GDM1 (cell line): ENCODE measurements around the gene CPXM2.

Experiments
- DNase-seq: peaks from one replicate; lab custom pipeline; 2025; lab: John Stamatoyannopoulos, UW

CPXM2 gene

GRCh38 chr10:123798856-123799255, 92.8 kb downstream of the CPXM2 start:
- DNase-seq = no peak

- DNase-seq = no peak
Observed at GRCh38 chr10:123797813-123798212, 93.8 kb downstream of the CPXM2 start.

GRCh38 chr10:123796736-123797135, 94.9 kb downstream of the CPXM2 start:
- DNase-seq = no peak

- DNase-seq = no peak
Observed at GRCh38 chr10:123795846-123796590, 95.6 kb downstream of the CPXM2 start.

- DNase-seq = no peak
Observed at GRCh38 chr10:123795196-123795780, 96.3 kb downstream of the CPXM2 start.

GRCh38 chr10:123792248-123792978, 99.2 kb downstream of the CPXM2 start:
- DNase-seq = no peak

- no peak for DNase-seq
Observed at GRCh38 chr10:123790132-123790885, 101.3 kb downstream of the CPXM2 start.

- DNase-seq = no peak
Observed at GRCh38 chr10:123788981-123789380, 102.6 kb downstream of the CPXM2 start.

- DNase-seq = no peak
Observed at GRCh38 chr10:123787566-123787965, 104.0 kb downstream of the CPXM2 start.

GRCh38 chr10:123786896-123787295, 104.7 kb downstream of the CPXM2 start:
- DNase-seq = no peak

- no peak for DNase-seq
Observed at GRCh38 chr10:123786306-123786705, 105.3 kb downstream of the CPXM2 start.

- DNase-seq = no peak
Observed at GRCh38 chr10:123784646-123785045, 107.0 kb downstream of the CPXM2 start.

- no peak for DNase-seq
Observed at GRCh38 chr10:123784216-123784615, 107.4 kb downstream of the CPXM2 start.

GRCh38 chr10:123783296-123783695, 108.3 kb downstream of the CPXM2 start:
- no peak for DNase-seq

GRCh38 chr10:123782549-123782948, 109.1 kb downstream of the CPXM2 start:
- no peak for DNase-seq

- no peak for DNase-seq
Observed at GRCh38 chr10:123781956-123782500, 109.6 kb downstream of the CPXM2 start.

- DNase-seq = no peak
Observed at GRCh38 chr10:123781324-123781900, 110.2 kb downstream of the CPXM2 start.

- DNase-seq = no peak
Observed at GRCh38 chr10:123778719-123779517, 112.7 kb downstream of the CPXM2 start.

GRCh38 chr10:123777881-123778280, 113.7 kb downstream of the CPXM2 start:
- no peak for DNase-seq

GRCh38 chr10:123774132-123774742, 117.4 kb downstream of the CPXM2 start:
- no peak for DNase-seq
